AG08396 (cell line): ENCODE data around the gene S100Z.
"Not testable (repeated sequence)": the region's sequence is repeated elsewhere in the genome, so short reads cannot be mapped to it uniquely, and the experiment has no call there.

ENCODE experiments used
- DNase-seq: peaks from one replicate; pipeline ENCODE4 v3.0.0; 2012; ENCODE audit warnings: low spot score, mixed read lengths

Gene S100Z

DNA sequence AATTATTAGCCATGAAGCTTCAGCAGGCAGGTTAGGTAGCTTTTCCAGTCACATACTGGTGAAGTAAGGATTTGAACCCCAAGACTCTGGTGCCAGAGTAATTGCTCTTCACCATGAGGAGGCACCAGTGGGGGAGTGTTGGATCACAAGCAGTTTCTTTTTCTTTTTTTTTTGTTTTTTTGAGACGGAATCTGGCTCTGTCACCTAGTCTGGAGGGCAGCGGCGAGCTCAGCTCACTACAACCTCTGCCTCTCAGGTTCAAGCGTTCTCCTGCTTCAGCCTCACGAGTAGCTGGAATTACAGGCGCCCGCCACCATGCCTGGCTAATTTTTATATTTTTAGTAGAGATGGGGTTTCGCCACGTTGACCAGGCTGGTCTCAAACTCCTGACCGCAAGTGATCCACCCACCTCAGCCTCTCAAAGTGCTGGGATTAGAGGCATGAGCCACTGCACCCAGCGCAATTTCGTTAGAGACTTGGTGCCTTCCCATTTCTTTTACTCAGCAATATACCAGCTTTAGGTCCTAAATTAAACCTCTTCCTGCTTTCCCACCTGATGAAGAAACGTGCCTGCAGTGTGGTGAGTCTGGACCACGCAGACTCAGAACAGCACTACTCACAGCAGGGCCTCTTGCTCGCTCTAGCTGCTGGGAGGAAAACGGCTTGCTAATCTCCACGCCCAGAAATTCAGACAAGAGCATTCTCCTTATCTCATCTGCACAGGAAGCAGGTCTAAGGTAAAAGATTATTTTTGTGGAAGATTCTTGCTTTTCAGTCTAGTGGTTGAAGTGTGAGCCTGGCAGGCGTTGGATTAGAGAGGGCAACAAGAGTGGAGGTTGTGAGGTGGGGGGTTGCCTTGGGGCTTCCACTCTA lies at the start of gene S100Z:
S100Z (plus strand) TSS at position 596 of the 873 bp plus-strand sequence. CDS start 25,346 bp downstream, outside the sequence.
- no peak for DNase-seq

DNA sequence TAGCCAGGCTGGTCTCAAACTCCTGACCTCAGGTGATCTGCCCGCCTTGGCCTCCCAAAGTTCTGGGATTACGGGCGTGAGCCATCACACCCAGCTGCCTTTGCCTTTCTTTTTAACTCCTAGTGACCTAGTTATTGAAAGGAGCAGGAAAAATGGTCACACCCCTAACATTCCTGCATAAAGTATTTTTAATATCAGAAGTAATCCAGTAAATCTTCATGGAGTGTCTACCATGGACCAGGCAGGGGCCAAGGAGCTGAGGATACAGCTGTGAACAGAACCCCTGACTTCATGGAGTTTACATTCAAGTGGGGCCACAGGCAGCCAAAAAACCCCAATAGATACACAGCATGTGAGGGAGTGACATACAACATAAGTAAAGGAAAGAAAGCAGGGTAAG lies 49.2 kb upstream of the S100Z start:
- no peak for DNase-seq

DNA sequence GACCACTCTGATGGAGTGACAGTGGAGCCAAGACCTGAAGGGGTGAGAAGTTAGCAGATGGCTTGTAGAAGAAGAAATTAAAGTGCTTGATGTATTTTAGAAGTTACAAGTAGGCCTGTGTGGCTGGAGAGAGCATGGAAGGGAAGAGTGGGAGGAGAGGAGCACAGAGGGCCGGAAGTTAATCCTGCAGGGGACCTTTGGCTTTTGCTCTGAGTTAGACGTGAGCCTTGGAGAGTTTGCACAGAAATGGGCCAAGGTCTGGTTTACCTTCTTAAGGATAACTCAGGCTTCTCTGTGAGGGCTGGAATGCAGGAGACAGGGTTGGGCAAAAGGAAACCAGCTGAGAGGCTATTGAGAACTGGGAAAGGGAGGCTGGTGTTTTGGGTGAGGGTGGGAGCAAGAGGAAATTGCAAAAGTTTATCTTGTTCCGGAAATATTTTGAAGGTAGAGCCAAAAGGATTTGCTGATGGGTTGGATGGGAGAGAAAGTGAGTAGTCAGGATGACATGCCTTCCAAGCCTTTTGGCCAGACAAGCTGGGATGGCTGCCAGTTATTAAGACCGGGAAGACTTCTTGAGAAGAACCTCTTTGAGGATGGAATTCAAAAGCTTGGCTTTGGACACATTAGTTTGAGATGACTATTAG lies 48.5 kb upstream of the S100Z start:
- peak; percentile 48 for DNase-seq

DNA sequence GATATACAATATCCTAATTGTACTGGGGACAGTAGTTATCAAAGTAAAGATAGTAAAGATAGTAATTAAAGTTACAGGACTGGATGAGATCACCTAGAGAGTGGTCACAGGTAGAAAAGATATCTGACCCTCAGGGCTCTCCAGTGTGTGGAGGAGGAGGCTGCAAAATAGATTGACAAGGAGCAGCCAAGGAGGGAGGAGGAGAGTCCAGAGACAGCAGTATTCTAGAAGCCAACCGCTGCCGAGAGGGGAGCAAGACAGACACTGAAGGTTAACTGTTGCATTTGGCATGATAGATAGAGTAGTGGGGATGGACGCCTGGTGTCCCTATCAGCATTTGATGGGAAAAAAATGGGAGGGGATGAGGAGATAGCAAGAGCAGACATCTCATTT lies 48.0 kb upstream of the S100Z start:
- no peak for DNase-seq

DNA sequence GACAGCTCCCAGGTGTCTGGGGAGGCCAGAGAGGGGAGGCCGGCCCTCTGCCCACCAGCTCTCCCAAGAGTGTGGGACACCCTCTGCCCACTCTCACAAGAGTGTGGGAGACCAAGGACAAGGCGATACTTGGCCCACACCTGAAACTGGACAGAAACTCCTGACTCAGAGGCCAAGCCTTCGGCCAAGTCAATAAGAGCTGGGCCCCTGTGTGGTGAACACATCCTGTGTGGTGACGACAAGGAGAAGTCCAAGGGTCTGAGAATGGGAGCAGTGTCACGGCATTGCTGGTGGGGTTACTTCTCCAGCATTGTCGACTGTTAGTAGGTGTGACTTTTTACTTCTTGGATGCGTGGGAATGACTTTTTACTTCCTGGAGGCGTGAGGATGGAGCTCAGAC lies 45.5 kb upstream of the S100Z start:
- DNase-seq = no peak

DNA sequence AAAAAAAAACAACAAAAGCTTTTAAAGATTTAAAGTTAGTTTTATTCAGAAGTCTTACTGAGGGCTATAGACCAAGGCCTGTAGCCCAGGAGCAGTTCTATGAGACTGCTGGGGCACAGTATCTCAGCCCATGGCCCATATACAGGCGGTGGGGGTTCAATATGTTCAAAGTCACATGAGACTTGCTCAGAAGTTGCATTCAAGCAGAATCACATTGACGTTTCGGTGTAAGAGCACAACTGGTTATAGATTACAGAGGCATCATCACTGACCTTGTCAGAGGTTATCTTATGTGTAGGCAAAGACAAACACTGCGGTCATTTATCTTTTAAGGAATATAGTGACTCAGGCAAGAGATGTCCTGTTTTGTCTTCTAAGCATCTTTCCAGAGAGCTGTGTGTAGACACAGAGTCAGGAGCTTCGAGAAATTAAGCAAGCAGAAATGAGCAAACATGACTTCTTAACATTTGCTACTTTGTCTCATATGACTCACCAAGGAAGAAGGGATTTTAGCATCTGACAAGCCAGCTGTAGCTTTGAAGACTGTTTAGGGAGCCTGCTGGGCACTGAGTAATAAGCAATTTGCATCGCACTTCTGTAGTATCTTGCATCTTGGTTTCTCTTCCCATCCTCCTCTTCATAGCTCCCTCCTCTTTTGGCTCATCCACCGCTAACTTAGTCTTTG lies 43.9 kb upstream of the S100Z start:
- peak; percentile 82 for DNase-seq

DNA sequence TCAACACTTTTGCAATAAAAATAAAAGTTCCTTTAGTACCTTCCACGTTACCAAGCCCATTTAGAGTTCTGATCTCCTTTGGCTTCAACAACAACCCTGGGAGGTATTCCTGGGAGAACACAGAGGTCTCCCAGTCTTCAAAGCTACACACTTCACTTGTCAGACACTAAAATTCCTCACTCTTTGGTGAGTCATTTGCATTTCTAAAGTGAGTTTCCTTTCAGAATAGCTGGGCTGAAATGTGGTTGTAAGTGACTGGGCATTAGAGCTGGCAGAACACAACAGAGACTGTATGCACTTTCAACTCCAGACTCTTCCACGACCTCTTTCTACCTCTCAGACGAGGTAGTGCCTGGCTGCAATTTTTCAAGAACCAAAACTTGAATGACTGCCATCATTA lies 42.5 kb upstream of the S100Z start:
- peak; percentile 78 for DNase-seq

DNA sequence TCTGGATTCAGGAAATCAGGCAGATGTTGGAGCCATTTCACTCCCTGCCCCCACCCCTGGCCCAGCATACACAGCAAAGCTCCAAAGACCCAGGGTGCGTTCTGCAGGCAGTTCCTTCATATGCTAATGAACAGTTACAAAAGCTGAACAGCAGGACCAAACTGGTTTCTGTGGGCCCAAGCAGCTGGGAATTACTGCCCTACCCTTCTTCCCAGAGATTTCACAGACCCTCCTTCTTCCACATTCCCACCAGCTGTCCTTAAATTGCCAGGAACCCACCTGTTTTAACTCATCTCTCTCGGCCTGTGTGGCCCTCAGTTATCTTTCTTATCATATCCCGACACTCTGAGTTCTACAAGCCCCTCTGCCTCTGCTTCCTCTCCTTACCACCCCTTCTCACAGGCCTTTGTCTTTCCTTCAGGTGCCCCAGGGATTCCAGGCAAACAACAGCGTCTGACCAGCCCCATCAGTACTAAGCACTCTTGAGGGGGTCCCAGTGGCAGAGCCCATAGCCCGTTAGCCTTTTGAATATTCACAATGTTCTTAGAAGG lies 41.6 kb upstream of the S100Z start:
- DNase-seq = no peak

DNA sequence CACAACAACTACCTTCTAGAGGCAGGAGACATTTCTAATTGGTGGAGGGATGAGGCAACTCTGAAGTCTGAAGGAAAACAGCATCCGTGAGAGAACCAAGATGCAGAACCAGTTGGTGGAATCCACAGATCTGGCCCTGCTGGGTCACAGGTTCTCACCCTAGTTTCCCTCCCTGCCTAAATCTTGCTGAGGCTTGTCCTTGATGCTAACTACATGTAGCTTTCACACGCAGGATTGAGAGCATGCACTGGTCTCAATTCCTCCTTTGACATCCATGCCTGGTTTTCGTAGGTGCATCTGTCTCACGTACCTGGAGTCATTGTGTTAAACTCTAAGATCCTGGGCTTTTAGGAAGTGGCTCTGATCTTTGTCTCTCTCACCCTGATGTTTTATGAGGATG lies 40.7 kb upstream of the S100Z start:
- DNase-seq = no peak

DNA sequence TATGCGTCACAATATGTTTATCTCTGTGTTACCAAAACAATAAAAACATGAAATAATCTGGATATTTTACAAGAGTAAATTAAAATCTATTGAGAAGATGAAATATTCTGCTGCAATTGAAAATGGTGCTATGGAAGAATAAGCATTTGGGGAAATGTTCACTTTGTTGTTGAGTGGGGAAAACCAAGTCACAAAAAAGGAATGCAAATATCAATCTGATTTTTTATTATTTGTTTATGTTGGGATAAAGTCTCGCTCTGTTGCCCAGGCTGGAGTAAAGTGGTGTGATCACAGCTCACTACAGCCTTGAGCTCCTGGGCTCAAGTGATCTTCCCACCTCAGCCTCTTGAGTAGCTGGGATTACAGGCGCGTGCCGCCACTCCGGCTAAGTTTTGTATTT lies 39.6 kb upstream of the S100Z start:
- DNase-seq = no peak

DNA sequence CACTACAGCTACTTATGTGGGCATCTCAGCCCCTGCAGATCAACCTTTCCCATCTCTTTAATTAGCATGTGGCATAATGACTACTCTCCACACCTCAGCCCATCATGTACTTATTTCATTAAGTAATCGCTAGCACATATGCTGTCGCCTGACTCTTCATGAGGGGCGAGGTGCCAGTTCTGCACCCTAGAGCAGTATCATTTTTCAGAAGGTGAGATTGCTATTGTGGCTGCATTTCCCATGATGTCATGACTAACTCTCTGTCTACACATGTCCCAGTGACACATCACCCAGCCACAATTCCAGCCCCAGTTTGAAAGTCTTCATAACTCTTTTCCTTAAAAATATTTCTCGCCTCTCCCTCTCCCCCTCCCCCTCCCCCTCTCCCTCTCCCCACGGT lies 38.6 kb upstream of the S100Z start:
- peak; percentile 43 for DNase-seq

DNA sequence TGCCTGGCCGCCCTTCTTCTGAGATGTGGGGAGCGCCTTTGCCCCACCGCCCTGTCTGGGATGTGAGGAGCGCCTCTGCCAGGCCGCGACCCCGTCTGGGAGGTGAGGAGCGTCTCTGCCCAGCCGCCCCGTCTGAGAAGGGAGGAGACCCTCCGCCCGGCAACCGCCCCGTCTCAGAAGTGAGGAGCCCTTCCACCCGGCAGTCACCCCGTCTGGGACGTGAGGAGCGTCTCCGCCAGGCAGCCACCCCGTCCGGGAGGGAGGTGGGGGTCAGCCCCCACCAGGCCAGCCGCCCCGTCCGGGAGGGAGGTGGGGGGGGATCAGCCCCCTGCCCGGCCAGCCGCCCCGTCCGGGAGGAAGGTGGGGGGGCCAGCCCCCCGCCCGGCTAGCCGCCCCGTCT lies 37.6 kb upstream of the S100Z start:
- not testable (repeated sequence) for DNase-seq

DNA sequence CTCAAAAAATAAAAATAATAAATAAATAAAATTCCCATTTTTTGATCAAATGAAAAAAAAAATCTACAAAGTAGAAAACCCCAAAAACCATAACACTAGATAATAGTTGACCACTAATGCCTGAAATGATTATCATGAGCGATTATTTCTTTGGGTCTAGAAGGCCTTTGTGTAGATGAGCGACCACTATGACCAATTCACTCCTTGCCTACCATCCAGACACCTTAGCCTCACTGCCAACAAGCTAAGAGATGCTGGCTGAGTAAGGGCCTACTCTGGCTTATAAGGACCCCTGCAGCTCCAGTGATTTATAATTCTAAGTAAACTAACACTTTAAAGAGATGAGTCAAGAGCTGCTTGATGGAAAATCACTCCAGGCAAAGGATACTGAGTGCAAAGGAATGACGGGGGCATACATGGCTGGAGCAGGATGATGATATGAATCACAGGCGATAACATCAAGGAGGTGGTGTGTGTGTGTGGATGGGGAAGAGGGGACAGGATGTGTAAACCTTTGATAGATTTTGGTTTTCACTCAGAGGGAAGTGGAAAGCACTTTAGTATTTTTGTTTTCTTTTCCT lies 35.7 kb upstream of the S100Z start:
- peak; percentile 86 for DNase-seq

DNA sequence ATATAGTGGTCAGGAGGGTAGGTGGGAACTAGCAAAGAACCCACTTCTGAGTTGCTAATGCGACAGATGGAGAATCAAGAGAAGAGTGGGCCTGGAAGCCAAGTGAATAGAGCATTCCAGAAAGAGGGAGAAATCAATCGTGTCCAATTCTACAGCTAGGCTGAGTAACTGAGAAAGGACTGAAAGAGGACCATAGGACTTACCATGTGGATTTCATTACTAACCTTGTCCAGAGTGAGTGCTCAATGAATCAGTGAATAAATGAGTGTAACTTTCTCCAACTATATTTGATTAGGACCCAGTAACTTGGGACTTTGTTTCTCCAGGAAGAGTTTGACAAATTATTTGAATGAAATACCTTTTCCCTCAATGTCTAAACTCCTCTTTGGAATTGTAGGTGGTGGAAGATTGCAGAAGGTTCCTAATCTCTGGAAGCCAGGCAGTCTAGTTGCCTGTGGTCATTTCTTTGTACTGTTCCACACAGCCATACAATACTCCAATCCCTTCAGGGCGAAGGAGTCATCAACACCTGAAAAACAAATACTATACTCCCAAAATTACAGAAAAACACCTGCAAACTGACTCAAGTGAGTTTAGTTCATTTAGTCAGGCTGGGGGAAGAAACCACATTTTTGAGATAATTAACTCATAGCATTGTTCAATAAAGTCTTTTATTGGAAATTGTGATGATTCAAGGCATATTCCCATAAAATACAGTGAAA lies 33.5 kb upstream of the S100Z start:
- DNase-seq = no peak

DNA sequence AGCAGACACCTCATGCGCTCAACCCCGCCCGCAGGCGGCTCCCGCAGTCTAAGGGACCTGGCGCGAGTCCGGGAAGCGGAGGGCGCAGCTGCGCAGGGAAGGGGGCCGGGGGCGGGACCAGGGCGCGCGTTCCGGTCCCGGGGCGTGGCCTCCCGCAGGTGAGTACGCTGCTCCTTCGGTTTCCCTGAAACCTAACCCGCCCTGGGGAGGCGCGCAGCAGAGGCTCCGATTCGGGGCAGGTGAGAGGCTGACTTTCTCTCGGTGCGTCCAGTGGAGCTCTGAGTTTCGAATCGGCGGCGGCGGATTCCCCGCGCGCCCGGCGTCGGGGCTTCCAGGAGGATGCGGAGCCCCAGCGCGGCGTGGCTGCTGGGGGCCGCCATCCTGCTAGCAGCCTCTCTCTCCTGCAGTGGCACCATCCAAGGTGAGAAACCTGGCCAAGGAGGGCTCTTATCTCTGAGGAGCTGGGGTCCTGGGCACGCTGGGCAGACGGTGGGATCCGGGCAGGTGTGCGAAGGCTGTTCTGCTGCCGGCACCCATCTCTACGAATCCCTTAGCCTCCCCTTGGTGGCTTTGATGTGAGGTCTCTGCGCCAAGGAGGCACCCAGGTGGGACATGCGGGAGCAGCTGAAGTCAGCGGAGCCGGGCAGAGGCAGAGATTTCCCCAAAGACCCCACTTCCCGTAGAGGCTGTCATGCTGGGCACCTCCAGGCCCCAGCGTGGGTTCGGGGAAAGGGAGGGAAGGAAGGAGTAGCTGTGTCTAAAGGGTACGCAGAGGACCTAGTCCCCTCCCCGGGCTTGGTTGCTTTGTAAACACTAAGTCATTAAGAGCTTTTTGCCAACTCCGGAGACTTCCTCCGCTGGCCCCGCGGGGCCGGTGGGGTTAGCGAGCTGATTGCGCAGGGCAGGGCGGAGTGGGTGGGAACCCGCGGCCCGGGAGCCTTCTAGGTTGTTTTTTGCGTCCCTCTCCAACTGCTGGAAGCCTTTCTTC lies 30.7 kb upstream of the S100Z start, which contains the start of gene F2RL1:
F2RL1 (plus strand) TSS at position 187 of the 988 bp plus-strand sequence; CDS start at position 340, 153 bp downstream.
- DNase-seq = peak; percentile 88

DNA sequence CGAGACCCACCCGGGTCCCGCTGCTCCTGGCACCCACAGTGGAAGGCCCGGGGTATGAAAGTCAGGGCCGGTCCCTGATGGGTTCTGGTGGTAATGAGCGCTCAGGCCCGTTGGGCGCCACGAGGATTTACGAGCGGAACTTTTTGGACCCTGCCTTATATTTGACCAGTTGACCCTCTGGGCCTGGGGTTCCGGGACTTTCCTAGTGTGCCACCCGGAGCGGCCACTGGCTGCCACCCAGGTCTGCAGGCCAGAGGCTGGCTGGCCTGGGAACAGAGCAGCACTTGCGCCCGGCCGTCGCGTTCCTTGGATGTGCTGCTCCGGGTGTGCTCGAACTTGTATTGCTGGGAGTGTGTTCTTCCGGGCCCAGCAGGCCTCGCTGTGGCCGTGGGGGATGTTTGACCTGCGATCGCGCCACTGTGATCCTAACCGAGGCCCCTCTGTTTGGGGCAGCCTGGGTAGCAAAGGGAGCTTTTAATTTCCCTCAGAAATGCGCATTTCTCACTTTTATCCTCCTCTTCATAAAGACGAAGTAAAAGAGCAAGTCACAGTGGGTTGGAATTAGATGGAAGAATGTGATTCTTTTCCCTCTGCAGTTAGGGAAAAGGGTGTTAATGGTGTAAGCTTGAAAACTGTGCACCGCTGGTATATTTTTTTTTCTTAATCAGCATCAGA lies 29.8 kb upstream of the S100Z start:
- no peak for DNase-seq

DNA sequence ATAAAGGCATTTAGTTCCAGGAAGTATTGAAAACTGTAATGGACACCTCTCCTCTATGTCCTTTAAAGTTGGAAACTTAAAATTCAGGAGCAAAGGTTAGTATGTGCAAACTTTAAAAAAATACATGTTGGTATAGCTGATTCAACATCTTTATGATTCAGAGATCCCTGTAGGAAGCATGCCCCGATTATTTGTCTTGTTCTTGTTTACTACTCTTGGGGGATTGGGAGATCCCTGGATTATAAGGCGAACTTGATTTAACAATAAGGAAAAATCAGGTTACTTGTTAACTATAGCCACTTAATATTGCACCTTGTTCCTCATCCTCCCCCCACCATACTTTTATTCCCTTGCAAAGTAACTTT lies 29.3 kb upstream of the S100Z start:
- DNase-seq = no peak

DNA sequence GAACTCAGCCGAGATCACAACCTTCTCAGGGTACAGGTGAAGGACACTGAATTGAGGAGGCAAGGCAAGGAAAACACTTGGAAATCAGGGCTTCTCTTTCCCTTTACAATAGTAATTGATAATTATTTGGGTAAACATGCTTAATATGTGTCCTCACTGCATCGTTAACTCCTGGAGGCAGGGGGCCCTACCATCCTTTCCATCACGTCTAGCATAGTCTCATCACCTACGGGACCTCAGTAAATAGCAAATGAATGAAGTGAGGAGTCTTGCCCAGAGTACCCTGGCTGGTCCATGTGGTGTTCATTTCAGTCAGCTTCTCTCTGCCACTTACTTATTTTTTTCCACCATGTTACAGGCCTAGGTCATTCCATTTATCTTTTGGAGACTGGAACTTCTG lies 28.7 kb upstream of the S100Z start:
- DNase-seq = no peak

DNA sequence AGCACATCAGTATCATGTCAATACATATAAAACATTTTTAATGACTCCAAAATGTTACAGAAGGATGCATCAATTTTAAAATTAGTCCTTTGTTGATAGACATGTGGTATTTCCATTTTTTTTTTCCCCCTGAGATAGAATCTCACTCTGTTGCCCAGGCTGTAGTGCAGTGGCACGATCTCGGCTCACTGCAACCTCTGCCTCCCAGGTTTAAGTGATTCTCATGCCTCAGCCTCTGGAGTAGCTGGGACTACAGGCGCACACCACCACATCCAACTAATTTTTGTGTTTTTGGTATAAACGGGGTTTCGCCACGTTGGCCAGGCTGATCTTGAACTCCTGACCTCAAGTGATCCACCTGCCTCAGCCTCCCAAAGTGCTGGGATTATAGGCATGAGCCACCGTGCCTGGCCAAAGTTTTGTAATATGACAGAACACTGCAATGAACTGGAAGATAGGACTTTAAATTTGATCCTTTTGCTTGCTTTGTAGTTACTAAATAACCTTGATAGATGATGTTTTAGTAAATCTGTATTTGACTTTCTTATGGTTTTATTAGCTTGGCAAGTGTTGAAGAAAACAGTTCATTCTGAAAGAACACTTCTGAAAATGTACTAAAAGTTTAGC lies 27.6 kb upstream of the S100Z start:
- DNase-seq = not testable (repeated sequence)
